ENCODE measurements around the gene RREB1. TPM values are rescaled to one million over a fixed set of nuclear protein-coding genes. Genes with fewer than 3 reads are reported as not detected.
A peak's percentile ranks its signal among the peaks of the same experiment; 100 is the strongest.

RREB1 gene
- total RNA-seq, 4 donors from 2014 or later, result 56.2 to 102 (median 62.6) TPM

DNA sequence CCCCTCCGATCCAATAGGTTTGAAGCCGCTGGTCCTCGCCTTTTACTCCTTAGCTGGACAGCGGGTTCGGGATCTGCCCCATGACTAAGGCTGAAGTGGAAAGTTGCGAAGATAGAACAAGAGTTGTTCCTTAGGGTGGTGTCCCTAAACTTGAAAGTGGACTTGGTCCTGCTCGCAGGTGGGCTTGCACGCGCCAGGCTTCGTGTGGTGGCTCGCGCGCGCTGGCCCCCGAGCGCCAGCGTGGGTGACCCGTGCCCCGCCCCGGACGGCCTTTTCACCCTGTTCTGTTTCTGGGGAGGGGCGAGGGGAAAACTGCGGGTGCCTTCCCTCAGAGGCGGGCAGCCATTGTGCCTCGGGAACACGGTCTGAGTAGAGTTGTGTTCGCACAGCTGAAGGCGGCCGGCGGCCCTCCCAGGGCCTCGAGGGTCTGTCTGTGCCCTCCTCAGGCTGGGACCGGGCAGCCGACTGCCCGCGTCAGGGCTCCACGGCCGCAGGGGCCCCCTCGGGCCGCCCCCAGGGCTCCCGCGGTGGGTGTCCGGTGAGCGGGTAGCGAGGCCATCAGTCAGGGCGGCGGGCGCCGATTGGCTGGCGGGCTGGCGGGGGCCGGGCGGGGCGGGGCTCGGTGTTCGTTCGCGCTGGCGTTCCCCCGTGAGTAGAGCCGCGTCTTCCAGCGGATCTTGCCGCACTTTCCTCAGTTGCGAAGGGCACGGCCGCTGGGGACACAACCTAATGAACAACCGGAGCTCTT lies 33.0 kb downstream of the RREB1 start:
- no peaks in the 10 kb centered on the region for H3K27me3 ChIP-seq
- H3K36me3 ChIP-seq, result no peaks in the 10 kb centered on the region
- H3K4me3 ChIP-seq, result peak overlapping the region; percentile 69
- no peaks in the 10 kb centered on the region for H3K9me3 ChIP-seq
- peak overlapping the region; percentile 96 for H3K27ac ChIP-seq
- peaks cover 83% of the 10 kb centered on the region for H3K4me1 ChIP-seq
- peak; percentile 92 to 94 for DNase-seq (ENCODE audit: low spot score in 2 of 2)
- WGBS, result 10% methylated on average over 23 of the region's 67 CpGs
- TF ChIP-seq POLR2AphosphoS5 (IDR thresholded peaks at IDR 0.05) (peak in 1 of 3 donors; percentile 55), POLR2A (IDR thresholded peaks at IDR 0.05) (peak in 1 of 2 donors; percentile 81), EP300 (IDR thresholded peaks at IDR 0.05) (no peak)
- TF ChIP-seq, protein P1, sequence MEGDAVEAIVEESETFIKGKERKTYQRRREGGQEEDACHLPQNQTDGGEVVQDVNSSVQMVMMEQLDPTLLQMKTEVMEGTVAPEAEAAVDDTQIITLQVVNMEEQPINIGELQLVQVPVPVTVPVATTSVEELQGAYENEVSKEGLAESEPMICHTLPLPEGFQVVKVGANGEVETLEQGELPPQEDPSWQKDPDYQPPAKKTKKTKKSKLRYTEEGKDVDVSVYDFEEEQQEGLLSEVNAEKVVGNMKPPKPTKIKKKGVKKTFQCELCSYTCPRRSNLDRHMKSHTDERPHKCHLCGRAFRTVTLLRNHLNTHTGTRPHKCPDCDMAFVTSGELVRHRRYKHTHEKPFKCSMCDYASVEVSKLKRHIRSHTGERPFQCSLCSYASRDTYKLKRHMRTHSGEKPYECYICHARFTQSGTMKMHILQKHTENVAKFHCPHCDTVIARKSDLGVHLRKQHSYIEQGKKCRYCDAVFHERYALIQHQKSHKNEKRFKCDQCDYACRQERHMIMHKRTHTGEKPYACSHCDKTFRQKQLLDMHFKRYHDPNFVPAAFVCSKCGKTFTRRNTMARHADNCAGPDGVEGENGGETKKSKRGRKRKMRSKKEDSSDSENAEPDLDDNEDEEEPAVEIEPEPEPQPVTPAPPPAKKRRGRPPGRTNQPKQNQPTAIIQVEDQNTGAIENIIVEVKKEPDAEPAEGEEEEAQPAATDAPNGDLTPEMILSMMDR (IDR thresholded peaks at IDR 0.05), result no peak

- TF ChIP-seq, protein P1 (IDR thresholded peaks at IDR 0.05), result no peak
- TF ChIP-seq EP300 (IDR thresholded peaks at IDR 0.05), result no peak
- TF ChIP-seq POLR2AphosphoS5 (IDR thresholded peaks at IDR 0.05), result no peak
- TF ChIP-seq POLR2A (IDR thresholded peaks at IDR 0.05), result no peak
- 94% methylated on average over 24 of the region's 25 CpGs for WGBS
- Histone ChIP-seq H3K9me3 (no peaks in the 10 kb centered on the region), H3K4me1 (peaks cover 91% of the 10 kb centered on the region), H3K27ac (peak overlapping the region; percentile 96), H3K36me3 (no peaks in the 10 kb centered on the region), H3K4me3 (no peak overlapping the region), H3K27me3 (no peaks in the 10 kb centered on the region)
- DNase-seq (ENCODE audit: low spot score in 2 of 2), result no peak
These were observed 34.6 kb downstream of the RREB1 start for GRCh38 chr6:7142228-7142801.

DNA sequence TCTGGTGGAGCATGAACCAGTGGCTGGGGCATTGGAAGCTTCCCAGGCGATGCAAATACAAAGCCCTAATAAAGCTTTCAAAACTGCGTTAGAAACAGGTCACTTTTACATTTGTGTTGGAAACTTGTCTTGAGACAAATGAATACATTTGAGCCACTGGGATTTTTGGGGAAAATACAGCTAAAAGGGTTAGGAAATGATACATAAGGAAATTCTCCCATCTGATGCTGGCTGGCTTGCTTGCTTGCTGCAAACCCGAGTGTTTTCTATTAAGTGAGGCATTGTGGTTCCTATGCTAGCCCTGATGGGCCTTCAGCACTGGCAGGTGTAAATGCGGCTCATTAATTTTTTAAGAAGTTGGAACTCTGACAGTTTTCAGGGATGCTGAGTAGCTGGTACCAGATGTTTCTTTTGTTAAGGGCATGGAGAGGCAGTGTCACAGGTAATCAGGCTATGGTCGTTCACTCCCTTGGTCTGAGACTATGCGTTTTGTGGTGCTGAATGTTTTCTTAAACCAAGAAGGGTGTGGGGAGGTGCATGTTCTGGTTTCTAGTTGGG lies 35.2 kb downstream of the RREB1 start:
- Histone ChIP-seq H3K4me3 (no peak overlapping the region), H3K36me3 (no peaks in the 10 kb centered on the region), H3K27ac (peak overlapping the region; percentile 96), H3K9me3 (no peaks in the 10 kb centered on the region), H3K4me1 (peaks cover 91% of the 10 kb centered on the region), H3K27me3 (no peaks in the 10 kb centered on the region)
- no peak for DNase-seq (ENCODE audit: low spot score in 2 of 2)
- TF ChIP-seq POLR2A (IDR thresholded peaks at IDR 0.05), result no peak
- TF ChIP-seq, protein P1 (IDR thresholded peaks at IDR 0.05), result no peak
- no peak for TF ChIP-seq POLR2AphosphoS5 (IDR thresholded peaks at IDR 0.05)
- TF ChIP-seq EP300 (IDR thresholded peaks at IDR 0.05), result no peak
- WGBS, result 61% methylated on average over 6 of the region's 6 CpGs

DNA sequence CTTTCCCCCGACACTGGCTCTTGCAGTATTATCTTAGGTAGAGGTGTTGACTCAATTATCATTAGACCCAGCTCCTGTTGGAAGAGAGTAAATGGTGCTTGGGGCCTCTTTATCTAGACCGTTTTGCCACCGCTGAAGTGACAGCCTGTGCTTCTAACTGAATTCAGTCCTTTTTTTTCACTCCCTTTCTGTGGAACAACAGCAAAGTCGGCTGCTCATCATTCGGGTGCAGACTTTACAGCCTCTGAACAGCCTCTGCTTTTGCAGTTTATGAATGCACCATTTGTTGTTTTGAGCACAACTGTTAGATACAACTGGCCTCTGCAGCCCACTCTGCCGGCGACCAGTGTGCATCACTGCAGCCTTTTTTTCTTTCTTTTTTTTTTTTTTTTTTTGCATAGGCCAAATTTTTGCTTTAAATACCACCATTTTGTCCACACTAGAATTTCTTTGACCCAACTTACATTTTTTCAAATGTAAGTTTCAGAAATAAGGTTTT lies 35.8 kb downstream of the RREB1 start:
- TF ChIP-seq POLR2A (IDR thresholded peaks at IDR 0.05), result no peak
- TF ChIP-seq POLR2AphosphoS5 (IDR thresholded peaks at IDR 0.05), result no peak
- TF ChIP-seq EP300 (IDR thresholded peaks at IDR 0.05), result no peak
- Histone ChIP-seq H3K36me3 (no peaks in the 10 kb centered on the region), H3K27ac (peak overlapping the region; percentile 10), H3K27me3 (no peaks in the 10 kb centered on the region), H3K9me3 (no peaks in the 10 kb centered on the region), H3K4me1 (peaks cover 88% of the 10 kb centered on the region), H3K4me3 (no peak overlapping the region)
- 43% methylated on average over 7 of the region's 7 CpGs for WGBS
- DNase-seq (ENCODE audit: low spot score in 2 of 2), result no peak

DNA sequence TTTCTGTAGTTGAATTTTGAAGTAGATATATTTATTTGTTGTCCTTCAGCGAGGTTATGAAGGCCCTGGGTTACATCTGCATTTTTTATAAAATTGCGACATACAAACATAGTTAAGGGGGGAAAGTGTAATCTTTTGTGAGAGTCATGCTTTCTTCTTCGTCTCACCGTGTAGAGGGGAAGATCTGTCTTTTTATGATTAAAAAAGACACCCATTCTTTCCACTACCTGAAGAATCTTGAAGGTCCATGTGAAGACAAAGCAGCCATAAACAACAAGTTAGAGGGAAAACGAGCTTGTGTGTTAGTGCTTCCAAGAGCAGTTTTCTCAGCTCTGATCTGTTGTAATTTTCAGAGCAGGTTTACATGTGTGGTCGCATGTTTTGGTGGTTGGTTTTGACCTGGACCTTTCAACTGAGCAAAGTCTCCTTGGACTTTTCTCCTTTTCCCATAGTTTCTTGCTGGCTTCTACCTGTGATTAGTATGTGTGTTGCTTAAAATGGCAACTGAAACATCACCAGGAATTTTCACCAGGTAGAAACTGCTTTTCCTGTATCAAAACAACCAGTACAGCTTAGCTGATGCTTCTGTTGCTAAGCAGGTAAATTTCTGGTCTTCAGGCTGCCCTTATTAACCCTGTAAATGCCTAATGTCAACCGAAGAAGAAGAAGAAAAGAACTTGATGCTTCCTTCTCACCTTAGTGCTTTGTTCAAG lies 37.3 kb downstream of the RREB1 start:
- no peak for DNase-seq (ENCODE audit: low spot score in 2 of 2)
- no peak overlapping the region for H3K4me3 ChIP-seq
- 51% methylated on average over 7 of the region's 7 CpGs for WGBS
- peak overlapping the region; percentile 86 for H3K27ac ChIP-seq
- no peaks in the 10 kb centered on the region for H3K9me3 ChIP-seq
- no peaks in the 10 kb centered on the region for H3K36me3 ChIP-seq
- no peak for TF ChIP-seq POLR2AphosphoS5 (IDR thresholded peaks at IDR 0.05)
- TF ChIP-seq POLR2A (IDR thresholded peaks at IDR 0.05), result no peak
- no peak for TF ChIP-seq EP300 (IDR thresholded peaks at IDR 0.05)
- TF ChIP-seq, protein P1 (IDR thresholded peaks at IDR 0.05), result no peak
- no peaks in the 10 kb centered on the region for H3K27me3 ChIP-seq
- peaks cover 76% of the 10 kb centered on the region for H3K4me1 ChIP-seq

Data from suprapubic skin (tissue), 4 donors.